Pancreas (tissue), 10 donors: Measurements from ENCODE around the gene KIAA0825. TPM values are rescaled to one million over a fixed set of nuclear protein-coding genes. Genes with fewer than 3 reads are reported as not detected.

Experiments
- ATAC-seq, 4 donors: fragments of 200-7000 bp; cut with Tn5 transposase; one replicate each; pipeline versions ENCODE4 v1.8.0 to v1.9.1; 2020; ENCODE audit warnings: mild to moderate bottlenecking in 4 of 4, moderate library complexity in 4 of 4
- DNase-seq, 6 donors: peaks; one replicate each; pipeline ENCODE4 v3.0.0-alpha.2; 2020
- FAIRE-seq: peaks from 2 replicates; lab custom pipeline; 2012; peaks lifted over from hg19 to GRCh38; lab: Jason Lieb, UNC
- H3K27ac ChIP-seq, 4 donors: fragments of 200-600 bp; sonication (generic); 1 replicate in 3 of 4; 2 replicates in 1 of 4; pipeline versions ENCODE4 v1.5.0 to v1.8.0; 2020
- H3K27me3 ChIP-seq, 4 donors: fragments of 200-600 bp; one replicate each; pipeline ENCODE4 v1.8.0; 2021
- H3K36me3 ChIP-seq, 3 donors: fragments of 200-600 bp; sonication (generic) in 1 of 3; one replicate each; pipeline versions ENCODE4 v1.5.0 to v1.8.0; 2020 to 2021
- H3K4me1 ChIP-seq, 3 donors: fragments of 200-600 bp; one replicate each; pipeline ENCODE4 v1.8.0; 2021
- H3K4me3 ChIP-seq, 4 donors: fragments of 200-600 bp; sonication (generic) in 2 of 4; one replicate each; pipeline versions ENCODE4 v1.5.0 to v1.8.0; 2020 to 2021
- H3K9me3 ChIP-seq, 4 donors: fragments of 200-600 bp; one replicate each; pipeline ENCODE4 v1.8.0; 2021
- WGBS, 2 donors: extraction: QIAGEN DNeasy Blood & Tissue Kit; methylation state at CpG; one replicate each; pipeline ENCODE4 v1.1.7; 2013; 5-methylcytosine and 5-hydroxymethylcytosine counted together
- intact Hi-C, 3 donors: fragments of 100-400 bp; cut with DNase I; formaldehyde crosslinking; loops; one replicate each; pipeline versions ENCODE4 v1.11.1 to v1.14.2; 2022
- polyA plus RNA-seq, 2 donors: library from polyadenylated mRNA; stranded (reverse); fragments of 200-250 nt; gene quantifications; one replicate each; pipeline ENCODE4 v1.2.3, GENCODE V29; 2013
- total RNA-seq, 6 donors: library from RNA; stranded (reverse); fragmentation: NEBNext Ultra II Directional in 4 of 6; extraction: Animal tissue kit (Norgen Biotek cat#: 25700) in 4 of 6; gene quantifications; one replicate each; pipeline versions ENCODE4 v1.2.1 to v1.2.4, GENCODE V29; 2021 to 2023
- TF ChIP-seq, protein P1 (sequence below), 4 donors: fragments of 200-600 bp; sonication (generic) in 3 of 4; IDR thresholded peaks; one replicate each; pipeline versions ENCODE4 v1.5.0 to v1.8.0; 2021; ENCODE audit warnings: antibody characterized with exemption in 4 of 4
- donor health status: healthy with polysubstance abuse.
- donor health status: DM: no; HTN: no; CAD: no; lungs with moderate emphysema.
- donor health status: DM: no; HTN: no; CAD: no.
- donor health status: control.
- donor health status: control.
- donor health status: Bipolar disorder and iron deficiency.
- donor health status: DM: yes; HTN: yes; CAD: no.
- donor health status: DM: no; HTN: no; CAD: no.
- donor health status: DM: no; HTN: no; CAD: no.
- donor health status: DM: yes; HTN: yes; CAD: no.

The KIAA0825 gene
- total and polyA plus RNA-seq, 8 donors: 0.33 to 3.1 (median 2.0) TPM

DNA sequence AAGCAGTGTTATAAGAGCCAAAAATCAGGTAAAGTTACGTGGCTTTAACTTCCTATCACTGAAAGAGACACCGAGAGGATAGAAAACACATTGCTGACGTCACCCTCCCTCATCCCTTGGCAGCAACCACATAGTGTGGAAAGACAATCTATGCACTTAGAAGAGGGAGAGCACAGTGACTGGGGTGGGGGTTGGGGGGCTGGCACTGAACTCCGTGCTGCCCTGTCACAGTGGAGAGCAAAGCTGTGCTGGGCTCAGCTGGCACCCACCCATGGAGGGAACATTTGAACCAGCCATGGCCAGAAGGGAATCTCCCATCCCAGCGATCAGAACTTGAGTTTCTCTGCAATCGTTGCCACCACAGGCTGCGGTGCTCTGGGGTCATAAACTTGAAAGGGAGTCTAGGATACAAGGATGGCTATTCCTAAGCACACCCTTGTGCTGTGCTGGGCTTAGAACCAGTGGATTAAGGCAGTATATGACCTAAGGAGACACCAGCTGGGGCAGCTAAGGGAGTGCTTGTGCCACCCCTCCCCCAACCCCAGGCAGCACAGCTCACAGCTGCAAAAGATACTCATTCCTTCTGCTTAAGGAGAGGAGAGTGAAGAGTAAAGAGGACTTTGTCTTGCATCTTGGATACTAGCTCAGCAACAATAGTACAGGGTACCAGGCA lies 73.4 kb downstream of the KIAA0825 start:
- FAIRE-seq: no peak
- H3K4me1 ChIP-seq: no peaks in the 10 kb centered on the region
- DNase-seq: no peak
- WGBS, 2 donors: 85 to 93% methylated on average over 7 of the region's 7 CpGs
- H3K36me3 ChIP-seq: no peaks in the 10 kb centered on the region
- intact Hi-C loops: no loop called here
- no peak overlapping the region for H3K4me3 ChIP-seq
- no peaks in the 10 kb centered on the region for H3K27me3 ChIP-seq
- H3K27ac ChIP-seq: no peak overlapping the region
- TF ChIP-seq, protein P1, sequence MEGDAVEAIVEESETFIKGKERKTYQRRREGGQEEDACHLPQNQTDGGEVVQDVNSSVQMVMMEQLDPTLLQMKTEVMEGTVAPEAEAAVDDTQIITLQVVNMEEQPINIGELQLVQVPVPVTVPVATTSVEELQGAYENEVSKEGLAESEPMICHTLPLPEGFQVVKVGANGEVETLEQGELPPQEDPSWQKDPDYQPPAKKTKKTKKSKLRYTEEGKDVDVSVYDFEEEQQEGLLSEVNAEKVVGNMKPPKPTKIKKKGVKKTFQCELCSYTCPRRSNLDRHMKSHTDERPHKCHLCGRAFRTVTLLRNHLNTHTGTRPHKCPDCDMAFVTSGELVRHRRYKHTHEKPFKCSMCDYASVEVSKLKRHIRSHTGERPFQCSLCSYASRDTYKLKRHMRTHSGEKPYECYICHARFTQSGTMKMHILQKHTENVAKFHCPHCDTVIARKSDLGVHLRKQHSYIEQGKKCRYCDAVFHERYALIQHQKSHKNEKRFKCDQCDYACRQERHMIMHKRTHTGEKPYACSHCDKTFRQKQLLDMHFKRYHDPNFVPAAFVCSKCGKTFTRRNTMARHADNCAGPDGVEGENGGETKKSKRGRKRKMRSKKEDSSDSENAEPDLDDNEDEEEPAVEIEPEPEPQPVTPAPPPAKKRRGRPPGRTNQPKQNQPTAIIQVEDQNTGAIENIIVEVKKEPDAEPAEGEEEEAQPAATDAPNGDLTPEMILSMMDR (IDR thresholded peaks at IDR 0.05): no peak
- no peak for ATAC-seq
- H3K9me3 ChIP-seq: no peaks in the 10 kb centered on the region

DNA sequence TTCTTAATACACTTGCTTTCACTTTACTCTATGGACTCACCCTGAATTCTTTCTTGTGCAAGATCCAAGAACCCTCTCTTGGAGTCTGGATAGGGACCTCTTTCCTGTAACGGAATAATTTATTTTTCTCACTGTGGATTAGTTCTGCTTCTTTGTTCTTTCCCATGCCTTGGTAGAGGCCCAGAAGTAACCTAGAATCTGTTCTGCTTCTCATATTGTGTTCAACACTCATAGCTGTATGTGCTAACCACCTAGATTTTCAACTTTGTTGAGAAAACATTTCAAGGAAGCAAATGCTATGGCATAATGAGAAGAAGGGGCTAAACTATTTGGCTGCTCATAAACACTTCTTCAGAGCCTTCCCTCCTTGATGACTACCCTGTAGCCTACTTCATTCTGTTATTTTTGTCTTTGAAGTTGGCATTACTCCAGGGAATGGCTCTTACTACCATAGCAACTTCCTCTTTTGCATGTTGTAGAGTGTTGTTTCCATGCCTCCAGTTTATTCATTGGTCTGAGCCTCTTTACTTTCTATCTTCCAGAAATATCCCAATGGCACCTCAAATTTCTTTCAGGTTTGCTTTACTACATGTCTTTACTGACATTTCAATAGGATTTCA lies 74.3 kb downstream of the KIAA0825 start:
- FAIRE-seq (no peak), ATAC-seq (peak in 2 of 4 donors; percentile 66 to 69), DNase-seq (no peak)
- no peak overlapping the region for H3K27ac ChIP-seq
- no peaks in the 10 kb centered on the region for H3K36me3 ChIP-seq
- intact Hi-C loops: no loop called here
- TF ChIP-seq, protein P1 (IDR thresholded peaks at IDR 0.05): no peak
- no peaks in the 10 kb centered on the region for H3K27me3 ChIP-seq
- H3K4me3 ChIP-seq: no peak overlapping the region
- 90 to 96% methylated on average over 1 of the region's 1 CpG for WGBS, 2 donors
- no peaks in the 10 kb centered on the region for H3K4me1 ChIP-seq
- H3K9me3 ChIP-seq: no peaks in the 10 kb centered on the region

DNA sequence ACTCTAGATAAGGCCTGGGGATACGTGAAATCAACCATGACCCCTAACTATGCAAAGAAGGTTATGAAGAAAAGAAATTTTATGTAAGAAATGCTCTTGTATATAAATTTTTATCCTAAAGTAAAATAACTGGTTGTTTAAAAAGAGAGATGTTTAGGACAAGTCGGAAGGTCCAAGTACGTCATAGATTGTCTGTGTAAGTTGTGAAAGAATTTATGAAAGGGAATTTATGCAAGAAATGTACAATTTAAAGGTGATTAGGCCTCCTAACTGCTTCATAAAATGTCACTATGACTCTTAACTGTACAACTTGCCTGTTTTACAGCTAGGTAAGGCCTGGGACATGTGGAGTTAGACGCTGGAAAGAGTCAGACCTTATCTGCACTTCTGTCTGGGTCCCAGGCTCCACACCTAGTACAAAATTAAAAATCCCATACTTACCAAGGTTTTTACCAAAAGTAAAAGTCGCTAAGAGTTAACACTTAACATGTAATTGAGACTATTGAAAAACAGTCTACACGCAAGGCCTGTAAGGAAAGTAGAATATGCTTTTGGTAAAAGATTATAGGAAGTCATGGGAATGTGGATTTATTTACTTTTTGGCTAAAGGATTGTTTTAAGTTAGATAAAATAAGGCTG lies 77.4 kb downstream of the KIAA0825 start:
- TF ChIP-seq, protein P1 (IDR thresholded peaks at IDR 0.05): no peak
- Histone ChIP-seq H3K27ac (no peak overlapping the region), H3K4me3 (no peak overlapping the region), H3K27me3 (no peaks in the 10 kb centered on the region), H3K36me3 (no peaks in the 10 kb centered on the region), H3K4me1 (no peaks in the 10 kb centered on the region), H3K9me3 (no peaks in the 10 kb centered on the region)
- intact Hi-C loops: no loop called here
- no peak for DNase-seq
- FAIRE-seq: no peak
- ATAC-seq: no peak
- WGBS, 2 donors: 91 to 94% methylated on average over 6 of the region's 6 CpGs

DNA sequence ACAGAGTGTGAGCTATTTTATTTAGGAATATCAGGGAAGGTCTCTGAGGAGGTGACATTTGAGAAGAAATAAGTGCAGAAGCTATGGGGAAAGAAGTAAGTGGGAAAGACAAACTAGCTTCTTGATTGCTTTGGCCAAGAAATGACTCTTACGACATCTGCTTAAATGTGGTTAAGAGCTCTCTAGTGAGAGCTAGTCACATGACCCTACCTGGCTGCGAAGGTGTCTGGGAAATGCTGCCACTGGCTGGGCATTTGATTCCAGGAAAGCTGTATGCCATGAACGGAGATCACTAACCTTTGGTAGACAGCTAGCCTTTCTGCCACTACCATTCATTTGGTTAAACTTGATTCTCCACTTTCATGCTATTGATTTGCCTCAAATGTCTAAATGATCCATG lies 80.1 kb downstream of the KIAA0825 start:
- H3K27me3 ChIP-seq: no peaks in the 10 kb centered on the region
- no peak overlapping the region for H3K27ac ChIP-seq
- no peak overlapping the region for H3K4me3 ChIP-seq
- FAIRE-seq: no peak
- WGBS, 2 donors: 85 to 87% methylated on average over 3 of the region's 3 CpGs
- H3K36me3 ChIP-seq: no peaks in the 10 kb centered on the region
- ATAC-seq: no peak
- TF ChIP-seq, protein P1 (IDR thresholded peaks at IDR 0.05): no peak
- DNase-seq: no peak
- no peaks in the 10 kb centered on the region for H3K9me3 ChIP-seq
- intact Hi-C loops: loop anchor here in 1 of 3 donors (10.0 kb wide), 1 partner anchor 207 kb away; no protein-coding TSS in a partner anchor
- no peaks in the 10 kb centered on the region for H3K4me1 ChIP-seq
